ENCODE results near the gene C20orf204. TPM values are rescaled to one million over a fixed set of nuclear protein-coding genes. Genes with fewer than 3 reads are reported as not detected.

C20orf204 gene
- total RNA-seq, 1 donor from 2014 or later = 0.38 TPM

- intact Hi-C loops (cut with DNase I) = no loop called here
- DNase-seq (no peak), ATAC-seq (ENCODE audit: poor library complexity) (no peak)
These were observed 10.7 kb upstream of the C20orf204 start for GRCh38 chr20:64025101-64025825.

- intact Hi-C loops (cut with DNase I) = no loop called here
- DNase-seq = no peak
- ATAC-seq (ENCODE audit: poor library complexity) = no peak
These were observed 10.1 kb upstream of the C20orf204 start for GRCh38 chr20:64025826-64026412.

GRCh38 chr20:64027981-64028685 lies 7.8 kb upstream of the C20orf204 start:
- DNase-seq = no peak
- intact Hi-C loops (cut with DNase I) = no loop called here
- no peak for ATAC-seq (ENCODE audit: poor library complexity)

GRCh38 chr20:64029293-64030117 lies 6.5 kb upstream of the C20orf204 start:
- no peak for DNase-seq
- intact Hi-C loops (cut with DNase I) = no loop called here
- ATAC-seq (ENCODE audit: poor library complexity) = no peak

- DNase-seq (no peak), ATAC-seq (ENCODE audit: poor library complexity) (no peak)
- intact Hi-C loops (cut with DNase I) = no loop called here
These were observed 5.4 kb upstream of the C20orf204 start for GRCh38 chr20:64030371-64031134.

- no peak for ATAC-seq (ENCODE audit: poor library complexity)
- DNase-seq = no peak
- intact Hi-C loops (cut with DNase I) = no loop called here
These were observed 4.1 kb upstream of the C20orf204 start for GRCh38 chr20:64031822-64032314.

GRCh38 chr20:64032706-64033624 lies 3.0 kb upstream of the C20orf204 start:
- intact Hi-C loops (cut with DNase I) = no loop called here
- DNase-seq = no peak
- ATAC-seq (ENCODE audit: poor library complexity) = no peak

- intact Hi-C loops (cut with DNase I) = no loop called here
- peak; percentile 68 for DNase-seq
- ATAC-seq (ENCODE audit: poor library complexity) = peak; percentile 38
These were observed 1.9 kb upstream of the C20orf204 start for GRCh38 chr20:64033981-64034493.

GRCh38 chr20:64035066-64035932 lies 683 bp upstream of the C20orf204 start:
- intact Hi-C loops (cut with DNase I) = no loop called here
- no peak for ATAC-seq (ENCODE audit: poor library complexity)

GRCh38 chr20:64036346-64037198 lies 590 bp downstream of the C20orf204 start:
- no peak for DNase-seq
- intact Hi-C loops (cut with DNase I) = no loop called here

More at GRCh38 chr20:64035066-64035932, 683 bp upstream of the C20orf204 start:
- DNase-seq = no peak

GRCh38 chr20:64037199-64037497 lies 1.2 kb downstream of the C20orf204 start:
- intact Hi-C loops (cut with DNase I) = no loop called here
- ATAC-seq (ENCODE audit: poor library complexity) = no peak
- no peak for DNase-seq

More at GRCh38 chr20:64036346-64037198, 590 bp downstream of the C20orf204 start:
- no peak for ATAC-seq (ENCODE audit: poor library complexity)

GRCh38 chr20:64037498-64038213 lies 1.7 kb downstream of the C20orf204 start:
- no peak for DNase-seq
- no peak for ATAC-seq (ENCODE audit: poor library complexity)
- intact Hi-C loops (cut with DNase I) = no loop called here

GRCh38 chr20:64038224-64038564 lies 2.2 kb downstream of the C20orf204 start:
- ATAC-seq (ENCODE audit: poor library complexity) (no peak), DNase-seq (no peak)
- intact Hi-C loops (cut with DNase I) = no loop called here

GRCh38 chr20:64038565-64039292 lies 2.7 kb downstream of the C20orf204 start:
- DNase-seq (peak; percentile 85), ATAC-seq (ENCODE audit: poor library complexity) (peak; percentile 92)
- intact Hi-C loops (cut with DNase I) = no loop called here

Measured in Right ventricle myocardium superior (tissue), 1 donor.